ENCODE results near the gene EBF3.

Gene EBF3

DNA sequence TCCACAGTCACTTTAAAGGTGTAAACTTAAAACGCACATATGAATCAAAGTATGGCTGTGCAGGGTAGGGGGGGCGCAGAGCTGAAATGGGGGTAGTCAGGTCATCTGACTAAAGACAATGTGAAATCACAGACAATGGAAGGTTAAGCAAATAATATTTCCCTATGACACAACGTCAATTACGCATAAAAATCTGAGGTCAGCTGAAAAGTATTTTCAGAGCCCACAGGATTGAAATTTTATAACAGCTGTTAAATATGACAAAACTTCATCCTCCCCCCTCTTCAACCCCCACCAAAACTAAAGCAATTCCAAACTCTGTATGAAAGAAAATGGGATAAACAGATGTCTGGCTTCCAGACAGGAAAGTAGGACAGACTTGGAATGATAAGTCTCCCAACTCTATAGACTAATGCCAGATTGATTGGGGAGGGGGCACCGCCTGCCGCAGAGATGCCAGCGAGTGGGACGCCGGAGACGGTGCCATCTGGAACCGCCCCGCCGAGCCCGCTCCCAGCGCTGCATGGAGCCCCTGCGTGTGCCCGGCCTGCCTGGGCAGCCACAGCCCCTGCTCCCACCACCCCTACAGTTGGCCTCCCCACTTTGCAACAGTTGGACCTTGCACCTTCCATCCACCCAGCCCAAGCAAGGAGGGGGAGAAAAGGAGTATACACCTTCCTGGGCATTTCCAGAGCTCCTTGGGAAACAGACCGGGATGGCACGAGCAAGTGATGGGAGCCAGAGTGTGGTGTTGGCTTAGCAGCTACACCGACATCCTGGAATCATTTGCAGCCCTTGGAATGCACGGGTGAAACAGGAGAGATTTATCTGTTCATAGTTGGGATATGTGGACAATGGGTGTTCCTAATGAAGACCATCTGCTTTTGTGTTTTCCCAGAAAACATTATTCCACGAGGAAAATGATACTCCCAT, 10.7 kb downstream of the EBF3 start:
- peak overlapping the region in 1 of 2 donors; percentile 76 for H3K27ac ChIP-seq
- TF ChIP-seq, protein P1, sequence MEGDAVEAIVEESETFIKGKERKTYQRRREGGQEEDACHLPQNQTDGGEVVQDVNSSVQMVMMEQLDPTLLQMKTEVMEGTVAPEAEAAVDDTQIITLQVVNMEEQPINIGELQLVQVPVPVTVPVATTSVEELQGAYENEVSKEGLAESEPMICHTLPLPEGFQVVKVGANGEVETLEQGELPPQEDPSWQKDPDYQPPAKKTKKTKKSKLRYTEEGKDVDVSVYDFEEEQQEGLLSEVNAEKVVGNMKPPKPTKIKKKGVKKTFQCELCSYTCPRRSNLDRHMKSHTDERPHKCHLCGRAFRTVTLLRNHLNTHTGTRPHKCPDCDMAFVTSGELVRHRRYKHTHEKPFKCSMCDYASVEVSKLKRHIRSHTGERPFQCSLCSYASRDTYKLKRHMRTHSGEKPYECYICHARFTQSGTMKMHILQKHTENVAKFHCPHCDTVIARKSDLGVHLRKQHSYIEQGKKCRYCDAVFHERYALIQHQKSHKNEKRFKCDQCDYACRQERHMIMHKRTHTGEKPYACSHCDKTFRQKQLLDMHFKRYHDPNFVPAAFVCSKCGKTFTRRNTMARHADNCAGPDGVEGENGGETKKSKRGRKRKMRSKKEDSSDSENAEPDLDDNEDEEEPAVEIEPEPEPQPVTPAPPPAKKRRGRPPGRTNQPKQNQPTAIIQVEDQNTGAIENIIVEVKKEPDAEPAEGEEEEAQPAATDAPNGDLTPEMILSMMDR (IDR thresholded peaks at IDR 0.05), result no peak
- no peak for DNase-seq (ENCODE audit: low spot score)
- H3K4me3 ChIP-seq, result peak overlapping the region; percentile 9

DNA sequence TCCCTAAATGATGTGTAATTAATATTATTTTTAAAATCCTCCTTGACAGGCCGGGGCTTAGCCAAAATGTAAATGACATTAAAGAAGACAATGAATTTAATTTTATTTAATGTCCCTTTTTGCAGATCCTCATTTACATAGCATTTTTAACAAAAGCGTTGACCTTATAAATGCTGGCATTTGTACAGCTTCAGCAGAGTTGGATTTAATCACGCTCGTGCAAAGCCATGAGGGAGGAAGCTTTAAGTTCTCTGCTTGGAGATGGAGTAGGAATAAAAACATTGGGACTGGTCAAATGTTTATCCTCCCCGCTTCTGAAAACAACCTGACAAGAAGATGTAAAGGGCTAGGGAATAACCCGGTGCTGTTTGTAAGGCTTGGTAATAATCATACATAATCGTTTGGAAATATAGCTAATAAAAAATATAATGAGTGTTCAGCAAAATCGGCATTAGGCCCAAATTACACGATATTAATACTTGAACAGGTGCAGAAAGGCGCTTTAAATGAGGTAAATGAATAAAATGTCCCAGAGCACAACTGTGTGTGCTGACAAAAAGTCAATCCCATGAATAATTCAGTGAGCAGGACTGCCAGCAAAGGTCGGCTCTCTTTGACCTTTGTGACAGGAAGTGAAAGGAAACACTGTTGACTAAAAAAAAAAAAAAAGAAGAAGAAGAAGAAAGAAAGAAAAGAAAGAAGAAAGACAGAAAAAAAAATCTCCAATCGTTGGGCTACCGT, 11.5 kb downstream of the EBF3 start:
- DNase-seq (ENCODE audit: low spot score), result no peak
- peak overlapping the region in 1 of 2 donors; percentile 7 for H3K27ac ChIP-seq
- H3K4me3 ChIP-seq, result no peak overlapping the region
- TF ChIP-seq, protein P1 (IDR thresholded peaks at IDR 0.05), result no peak

DNA sequence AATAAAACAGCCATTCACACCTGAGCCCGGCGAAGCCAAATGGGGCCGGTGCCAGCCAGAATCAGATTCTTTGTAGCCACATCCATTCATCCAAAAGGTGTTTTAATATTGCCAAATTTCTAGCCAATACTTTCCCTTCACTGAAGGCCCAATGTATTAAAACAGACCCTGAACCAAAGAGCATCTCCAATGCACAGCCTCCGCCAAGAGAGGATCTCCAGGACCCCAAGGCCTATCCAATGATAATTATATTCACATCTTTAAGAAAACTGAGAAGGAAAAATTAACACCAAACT, 12.2 kb downstream of the EBF3 start:
- H3K27ac ChIP-seq, result no peak overlapping the region
- TF ChIP-seq, protein P1 (IDR thresholded peaks at IDR 0.05), result no peak
- no peak for DNase-seq (ENCODE audit: low spot score)
- no peak overlapping the region for H3K4me3 ChIP-seq

DNA sequence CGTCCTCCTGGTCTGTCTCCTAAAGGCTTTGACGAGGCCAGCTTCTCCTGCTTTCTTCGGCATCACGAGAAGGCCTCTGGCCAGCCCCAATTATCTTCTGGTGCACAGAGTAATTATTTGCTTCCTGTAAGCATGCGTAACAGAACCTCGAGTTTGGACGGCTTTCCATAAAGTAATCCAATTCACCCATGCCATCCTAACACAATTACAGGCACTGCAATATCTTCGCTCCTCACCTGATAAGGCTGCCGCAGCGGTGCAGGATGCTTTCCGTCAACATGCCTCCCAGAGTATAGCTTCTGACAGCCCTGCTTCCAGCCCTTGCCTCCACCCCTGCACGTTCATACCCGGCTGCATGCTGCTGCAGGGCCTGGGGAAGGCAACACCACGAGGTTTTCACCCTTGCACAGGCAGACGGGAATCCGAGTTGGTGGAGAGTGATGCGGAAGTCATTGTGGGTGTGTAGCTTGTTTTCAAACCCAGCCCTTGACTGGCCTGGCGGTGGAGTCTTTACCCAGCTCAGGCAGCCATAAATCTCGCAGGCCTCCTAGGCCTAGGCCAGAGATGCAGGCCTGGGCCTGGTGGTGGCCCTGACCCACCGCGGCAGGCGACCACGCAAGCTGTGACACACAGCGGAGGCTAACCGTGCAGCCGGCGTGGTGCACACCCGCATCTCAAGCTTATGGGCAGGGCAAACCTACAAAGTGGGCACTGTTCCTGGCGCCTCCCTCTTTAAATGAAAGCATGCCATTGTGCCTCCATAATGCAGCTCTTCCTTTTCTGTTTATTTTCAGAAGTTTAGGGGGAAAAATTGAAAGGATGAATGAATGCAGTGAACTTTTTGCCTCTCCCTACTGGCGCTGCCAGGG, 12.7 kb downstream of the EBF3 start:
- TF ChIP-seq, protein P1 (IDR thresholded peaks at IDR 0.05), result no peak
- Histone ChIP-seq H3K27ac (peak overlapping the region in 1 of 2 donors; percentile 35), H3K4me3 (no peak overlapping the region)
- DNase-seq (ENCODE audit: low spot score), result no peak

DNA sequence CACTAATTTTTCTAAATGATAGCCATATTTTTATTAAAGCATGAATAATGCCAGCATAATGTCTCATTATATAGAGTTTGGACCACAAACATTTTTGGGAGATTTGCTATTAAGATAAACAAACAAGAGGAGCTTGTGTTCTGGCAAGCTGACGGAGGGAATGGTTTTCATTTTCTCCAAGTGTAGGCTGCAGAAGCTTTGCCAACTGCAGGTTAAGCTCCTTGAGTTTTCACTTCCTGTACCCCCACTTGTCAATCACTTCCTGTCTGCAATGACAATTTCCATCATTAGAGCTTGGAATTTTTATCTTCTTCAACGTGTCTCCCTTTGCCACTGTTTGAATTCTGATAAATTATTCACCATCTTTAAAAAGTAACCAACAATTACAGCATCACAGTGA, 13.4 kb downstream of the EBF3 start:
- Histone ChIP-seq H3K4me3 (no peak overlapping the region), H3K27ac (peak overlapping the region in 1 of 2 donors; percentile 35)
- TF ChIP-seq, protein P1 (IDR thresholded peaks at IDR 0.05), result no peak
- no peak for DNase-seq (ENCODE audit: low spot score)

DNA sequence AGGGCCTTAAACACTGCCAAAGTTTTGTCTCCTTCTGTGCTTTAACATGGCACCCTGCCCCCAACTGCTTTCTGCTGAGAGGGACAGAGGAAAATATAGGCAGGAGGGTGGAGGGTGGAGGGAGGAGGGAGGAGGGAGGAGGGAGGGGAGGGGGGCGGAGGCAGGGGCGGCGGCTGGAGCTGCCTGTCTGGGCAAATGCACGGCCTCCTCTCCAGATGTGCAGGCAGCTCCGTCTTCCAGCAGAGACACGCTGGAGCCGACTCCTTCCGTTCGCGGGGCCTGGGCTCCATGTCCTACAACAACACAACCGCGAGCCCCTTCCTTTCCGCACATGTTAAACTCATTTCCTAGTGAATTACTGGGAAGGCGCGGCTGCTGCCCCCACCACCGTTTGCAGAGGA, 14.2 kb downstream of the EBF3 start:
- no peak for DNase-seq (ENCODE audit: low spot score)
- Histone ChIP-seq H3K27ac (peak overlapping the region in 1 of 2 donors; percentile 59), H3K4me3 (peak overlapping the region; percentile 33)
- TF ChIP-seq, protein P1 (IDR thresholded peaks at IDR 0.05), result no peak

All from coronary artery (tissue), 2 donors.